BLaER1 treated with 17β-estradiol and CSF1 and Interleukin-3, amounts not matched to agents 10 nM and 100 nM (cell line): ENCODE results near the gene GTF3C6.
"Not testable (repeated sequence)": the region's sequence is repeated elsewhere in the genome, so short reads cannot be mapped to it uniquely, and the experiment has no call there.

Source experiments
- H3K27ac ChIP-seq, 11 experiments: shearing (Covaris generic); formaldehyde crosslinking; 2 replicates each; pipeline ENCODE4 v1.8.1; 2022
- H3K27me3 ChIP-seq, 11 experiments: shearing (Covaris generic); formaldehyde crosslinking; 2 replicates each; pipeline ENCODE4 v1.8.1; 2022
- H3K36me3 ChIP-seq, 11 experiments: shearing (Covaris generic); formaldehyde crosslinking; 2 replicates each; pipeline ENCODE4 v1.8.1; 2022
- H3K4me1 ChIP-seq, 10 experiments: shearing (Covaris generic); formaldehyde crosslinking; 2 replicates each; pipeline ENCODE4 v1.8.1; 2022
- H3K4me2 ChIP-seq, 11 experiments: shearing (Covaris generic); formaldehyde crosslinking; 2 replicates each; pipeline ENCODE4 v1.8.1; 2022
- H3K4me3 ChIP-seq, 10 experiments: shearing (Covaris generic); formaldehyde crosslinking; 2 replicates each; pipeline ENCODE4 v1.8.1; 2022
- H3K9ac ChIP-seq, 11 experiments: shearing (Covaris generic); formaldehyde crosslinking; 2 replicates each; pipeline ENCODE4 v1.8.1; 2022
- H3K9me3 ChIP-seq, 11 experiments: shearing (Covaris generic); formaldehyde crosslinking; replicated peaks in 1 of 11; 2 replicates each; pipeline ENCODE4 v1.8.1; 2022
- H4K20me1 ChIP-seq, 11 experiments: shearing (Covaris generic); formaldehyde crosslinking; 2 replicates each; pipeline ENCODE4 v1.8.1; 2022
- Cebpa-rat ChIP-seq, 11 experiments: shearing (Covaris generic); IDR thresholded peaks; 2 replicates each; pipeline ENCODE4 v1.8.1; 2022

The GTF3C6 gene

GRCh38 chr6:110990840-110991576 is 32.5 kb downstream of the GTF3C6 start:
- H3K4me3 ChIP-seq, result no peak overlapping the region
- peak overlapping the region in 3 of 11 experiments; percentile 9 to 63 (median 58); a peak in 5 of 22 replicates for H3K4me2 ChIP-seq
- H3K9me3 ChIP-seq, result no peaks in the 10 kb centered on the region
- no peaks in the 10 kb centered on the region for H3K27me3 ChIP-seq
- peaks cover 0 to 25% (median 0%) of the 10 kb centered on the region in 10 experiments; a peak in 4 of 20 replicates for H3K4me1 ChIP-seq
- peaks cover 0 to 92% (median 52%) of the 10 kb centered on the region in 11 experiments; a peak in 17 of 22 replicates for H4K20me1 ChIP-seq
- peak overlapping the region in 2 of 11 experiments; percentile 36 to 58; a peak in 2 of 22 replicates for H3K9ac ChIP-seq
- peak overlapping the region in 3 of 11 experiments; percentile 19 to 59 (median 37); a peak in 4 of 22 replicates for H3K27ac ChIP-seq
- H3K36me3 ChIP-seq, result peaks cover 83 to 100% (median 97%) of the 10 kb centered on the region in 11 experiments
- no peak for TF ChIP-seq Cebpa-rat (IDR thresholded peaks at IDR 0.05)

GRCh38 chr6:110996691-110997090 is 38.2 kb downstream of the GTF3C6 start:
- peaks cover 0 to 90% (median 32%) of the 10 kb centered on the region in 11 experiments; a peak in 17 of 22 replicates for H4K20me1 ChIP-seq
- no peaks in the 10 kb centered on the region for H3K4me1 ChIP-seq
- no peak overlapping the region for H3K9ac ChIP-seq
- H3K36me3 ChIP-seq, result peaks cover 97 to 100% (median 98%) of the 10 kb centered on the region in 11 experiments
- H3K4me2 ChIP-seq, result no peak overlapping the region
- H3K27me3 ChIP-seq, result no peaks in the 10 kb centered on the region
- TF ChIP-seq Cebpa-rat (IDR thresholded peaks at IDR 0.05), result no peak
- H3K9me3 ChIP-seq, result no peaks in the 10 kb centered on the region
- no peak overlapping the region for H3K27ac ChIP-seq
- H3K4me3 ChIP-seq, result no peak overlapping the region

- Histone ChIP-seq H3K4me3 (no peak overlapping the region), H3K9me3 (no peaks in the 10 kb centered on the region), H3K27ac (no peak overlapping the region), H3K4me2 (no peak overlapping the region), H3K4me1 (no peaks in the 10 kb centered on the region), H3K36me3 (peaks cover 97 to 100% (median 100%) of the 10 kb centered on the region in 11 experiments), H3K9ac (peak overlapping the region in 1 of 11 experiments; percentile 7; a peak in 1 of 22 replicates), H3K27me3 (no peaks in the 10 kb centered on the region), H4K20me1 (peaks cover 0 to 94% (median 40%) of the 10 kb centered on the region in 11 experiments; a peak in 18 of 22 replicates)
- no peak for TF ChIP-seq Cebpa-rat (IDR thresholded peaks at IDR 0.05)
Observed at GRCh38 chr6:110999634-111000270, 41.2 kb downstream of the GTF3C6 start.

DNA sequence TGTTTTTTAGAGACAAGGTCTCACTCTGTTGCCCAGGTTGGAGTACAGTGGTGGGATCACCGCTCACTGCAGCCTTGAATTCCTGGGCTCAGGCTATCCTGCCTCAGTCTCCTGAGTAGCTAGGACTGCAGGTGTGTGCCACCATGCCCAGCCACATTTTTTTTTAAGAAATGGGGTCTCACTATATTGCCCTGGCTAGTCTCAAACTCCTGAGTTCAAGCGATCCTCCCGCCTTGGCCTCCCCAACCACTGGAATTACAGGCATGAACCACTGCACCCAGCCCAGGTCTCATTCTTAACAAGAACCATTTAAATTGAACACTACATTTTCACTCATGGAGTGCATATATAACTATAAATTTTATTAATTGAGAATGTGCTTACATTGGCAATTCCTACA is 43.8 kb downstream of the GTF3C6 start:
- TF ChIP-seq Cebpa-rat (IDR thresholded peaks at IDR 0.05), result no peak
- Histone ChIP-seq H3K27me3 (no peaks in the 10 kb centered on the region), H4K20me1 (peaks cover 0 to 94% (median 49%) of the 10 kb centered on the region in 11 experiments; a peak in 18 of 22 replicates), H3K9me3 (no peaks in the 10 kb centered on the region), H3K9ac (no peak overlapping the region), H3K4me3 (no peak overlapping the region), H3K36me3 (peaks cover 97 to 100% (median 100%) of the 10 kb centered on the region in 11 experiments), H3K27ac (no peak overlapping the region), H3K4me2 (no peak overlapping the region), H3K4me1 (no peaks in the 10 kb centered on the region)

DNA sequence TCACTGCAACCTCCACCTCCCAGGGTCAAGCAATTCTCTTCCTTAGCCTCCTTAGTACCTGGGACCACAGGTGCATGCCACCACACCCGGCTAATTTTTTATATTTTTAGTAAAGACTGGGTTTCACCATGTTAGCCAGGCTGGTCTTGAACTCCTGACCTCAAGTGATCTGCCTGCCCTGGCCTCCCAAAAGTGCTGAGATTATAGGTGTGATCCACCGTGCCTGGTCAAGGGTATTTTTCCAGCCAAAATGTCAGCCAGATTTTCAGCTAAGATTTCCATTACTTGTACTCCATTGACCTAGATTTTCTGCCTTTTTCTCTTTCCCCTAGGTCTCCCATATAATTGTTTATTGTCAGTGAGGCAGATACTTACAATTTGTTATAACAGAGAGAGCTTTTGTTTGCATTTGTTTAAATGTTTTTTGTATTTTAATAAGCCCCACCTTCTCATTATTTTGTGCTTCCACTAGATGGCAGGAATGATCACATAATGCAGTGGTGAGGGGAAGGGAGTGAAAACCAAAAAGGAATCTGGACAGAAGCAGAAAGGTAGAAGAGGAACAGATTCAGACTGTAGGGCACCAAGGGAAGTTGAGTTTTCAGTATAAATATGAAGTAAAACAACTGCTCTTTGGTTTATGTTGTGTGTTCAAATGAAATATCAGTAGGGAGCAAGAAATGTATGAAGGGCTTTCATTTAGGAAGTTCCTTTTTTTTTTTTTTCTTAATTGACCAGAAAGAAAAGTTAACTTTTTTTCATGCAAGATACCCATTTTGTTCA is 53.0 kb downstream of the GTF3C6 start:
- H3K4me1 ChIP-seq, result peaks cover 0 to 7% (median 0%) of the 10 kb centered on the region in 10 experiments; a peak in 2 of 20 replicates
- peaks cover 0 to 76% (median 33%) of the 10 kb centered on the region in 11 experiments; a peak in 17 of 22 replicates for H4K20me1 ChIP-seq
- peaks cover 9 to 26% (median 22%) of the 10 kb centered on the region in 11 experiments; a peak in 21 of 22 replicates for H3K9me3 ChIP-seq
- H3K4me2 ChIP-seq, result peak overlapping the region in 2 of 11 experiments; percentile 9 to 10; a peak in 1 of 22 replicates
- H3K27me3 ChIP-seq, result no peaks in the 10 kb centered on the region
- no peak for TF ChIP-seq Cebpa-rat (IDR thresholded peaks at IDR 0.05)
- no peak overlapping the region for H3K27ac ChIP-seq
- H3K9ac ChIP-seq, result no peak overlapping the region
- H3K4me3 ChIP-seq, result no peak overlapping the region
- H3K36me3 ChIP-seq, result peaks cover 95 to 100% (median 98%) of the 10 kb centered on the region in 11 experiments

- peaks cover 0 to 70% (median 28%) of the 10 kb centered on the region in 11 experiments; a peak in 17 of 22 replicates for H4K20me1 ChIP-seq
- no peak overlapping the region for H3K27ac ChIP-seq
- no peak for TF ChIP-seq Cebpa-rat (IDR thresholded peaks at IDR 0.05)
- no peak overlapping the region for H3K9ac ChIP-seq
- H3K27me3 ChIP-seq, result no peaks in the 10 kb centered on the region
- peak overlapping the region in 2 of 11 experiments; percentile 9 to 10; a peak in 1 of 22 replicates for H3K4me2 ChIP-seq
- H3K9me3 ChIP-seq, result peaks cover 9 to 29% (median 25%) of the 10 kb centered on the region in 11 experiments; a peak in 21 of 22 replicates
- peaks cover 89 to 100% (median 95%) of the 10 kb centered on the region in 11 experiments for H3K36me3 ChIP-seq
- peaks cover 0 to 7% (median 0%) of the 10 kb centered on the region in 10 experiments; a peak in 2 of 20 replicates for H3K4me1 ChIP-seq
- no peak overlapping the region for H3K4me3 ChIP-seq
Observed at GRCh38 chr6:111012143-111012452, 53.6 kb downstream of the GTF3C6 start.

DNA sequence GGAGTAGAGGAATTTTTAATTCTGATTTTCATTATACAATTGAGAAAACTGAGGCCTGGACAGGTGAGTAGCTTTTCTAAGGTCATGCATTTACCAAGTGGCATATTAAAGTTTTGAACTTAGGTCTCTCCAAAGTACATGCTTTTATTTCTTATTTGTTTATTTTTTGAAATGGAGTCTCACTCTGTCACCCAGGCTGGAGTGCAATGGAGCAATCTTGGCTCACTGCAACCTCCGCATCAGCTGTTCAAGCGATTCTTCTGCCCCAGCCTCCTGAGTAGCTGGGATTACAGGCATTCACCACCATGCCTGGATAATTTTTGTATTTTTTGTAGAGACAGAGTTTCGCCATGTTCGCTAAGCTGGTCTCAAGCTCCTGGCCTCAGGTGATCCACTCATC is 54.0 kb downstream of the GTF3C6 start:
- not testable (repeated sequence) for H3K4me2 ChIP-seq, H3K4me1 ChIP-seq, H3K27ac ChIP-seq, H3K9ac ChIP-seq, H3K27me3 ChIP-seq, H3K4me3 ChIP-seq
- H3K9me3 ChIP-seq, result peaks cover 9 to 31% (median 28%) of the 10 kb centered on the region in 11 experiments; a peak in 21 of 22 replicates
- peaks cover 85 to 98% (median 94%) of the 10 kb centered on the region in 11 experiments for H3K36me3 ChIP-seq
- peaks cover 0 to 66% (median 28%) of the 10 kb centered on the region in 11 experiments; a peak in 17 of 22 replicates for H4K20me1 ChIP-seq

GRCh38 chr6:111013144-111013915 is 54.8 kb downstream of the GTF3C6 start:
- no peak overlapping the region for H3K27ac ChIP-seq
- TF ChIP-seq Cebpa-rat (IDR thresholded peaks at IDR 0.05), result no peak
- peaks cover 9 to 31% (median 28%) of the 10 kb centered on the region in 11 experiments; a peak in 21 of 22 replicates for H3K9me3 ChIP-seq
- no peak overlapping the region for H3K9ac ChIP-seq
- no peak overlapping the region for H3K4me3 ChIP-seq
- peaks cover 0 to 7% (median 0%) of the 10 kb centered on the region in 10 experiments; a peak in 2 of 20 replicates for H3K4me1 ChIP-seq
- peaks cover 0 to 58% (median 28%) of the 10 kb centered on the region in 11 experiments; a peak in 16 of 22 replicates for H4K20me1 ChIP-seq
- H3K27me3 ChIP-seq, result no peaks in the 10 kb centered on the region
- no peak overlapping the region for H3K4me2 ChIP-seq
- H3K36me3 ChIP-seq, result peaks cover 79 to 94% (median 89%) of the 10 kb centered on the region in 11 experiments
